GM12878 (cell line): ENCODE results near the gene CEBPG. TPM values are rescaled to one million over a fixed set of nuclear protein-coding genes. Genes with fewer than 3 reads are reported as not detected.

Source experiments
- ATAC-seq: fragments of 200-7000 bp; cut with Tn5 transposase; 3 replicates; pipeline ENCODE4 v1.9.1; 2020; ENCODE audit warnings: mild to moderate bottlenecking, moderate library complexity
- BruUV-seq: library from RNA; stranded (reverse); fragments of 400-500 nt; replicated peaks from 2 replicates; lab custom pipeline; 2021; lab: Mats Ljungman, UMichigan
- CTCF ChIA-PET: fragments of 300-600 bp; sonication (Branson Sonifier 250); formaldehyde crosslinking; extraction: SDS; loops from one replicate; lab custom pipeline; 2021; ENCODE audit warnings: inconsistent platforms; lab: Yijun Ruan, JAX
- POLR2A ChIA-PET: fragments of 350-600 bp; formaldehyde crosslinking; extraction: SDS; loops from one replicate; lab custom pipeline; 2021; ENCODE audit warnings: inconsistent platforms; lab: Charles Lee
- RAD21 ChIA-PET: fragments of 300-600 bp; sonication (Branson Sonifier 250); formaldehyde crosslinking; loops from one replicate; lab custom pipeline; 2023; ENCODE audit warnings: antibody characterized with exemption; ENCODE audit not compliant: unreplicated experiment; lab: Charles Lee
- SMC1A ChIA-PET: fragments of 300-600 bp; sonication (Branson Sonifier 250); formaldehyde crosslinking; loops from one replicate; lab custom pipeline; 2023; ENCODE audit not compliant: unreplicated experiment, uncharacterized antibody; lab: Charles Lee
- DNase-seq: peaks from one replicate; pipeline ENCODE4 v3.0.0-alpha.2; 2011; ENCODE audit warnings: low read depth, low spot score
- FAIRE-seq: peaks from 3 replicates; lab custom pipeline; 2011; peaks lifted over from hg19 to GRCh38; lab: Jason Lieb, UNC
- H2AFZ ChIP-seq: 2 replicates; pipeline ENCODE4 v1.6.0; 2011; ENCODE audit warnings: low read depth, low read length, control low read depth; ENCODE audit not compliant: control insufficient read depth
- H3K27ac ChIP-seq: 2 replicates; pipeline ENCODE4 v1.5.1; 2011; ENCODE audit warnings: control low read depth; ENCODE audit not compliant: control insufficient read depth, insufficient read depth
- H3K27me3 ChIP-seq, 2 experiments: replicated peaks in 1 of 2; 2 replicates each; pipeline versions ENCODE4 v1.6.0 to v1.6.1; 2011; ENCODE audit warnings: low read length in 1 of 2; ENCODE audit not compliant: control insufficient read depth in 2 of 2, insufficient read depth in 2 of 2
- H3K36me3 ChIP-seq, 2 experiments: 2 replicates each; pipeline ENCODE4 v1.5.1; 2011; ENCODE audit warnings: low read length in 1 of 2; ENCODE audit not compliant: control insufficient read depth in 2 of 2, insufficient read depth in 2 of 2
- H3K4me1 ChIP-seq: 2 replicates; pipeline ENCODE4 v1.6.1; 2011; ENCODE audit warnings: mild to moderate bottlenecking, low read length, moderate library complexity, mixed read lengths; ENCODE audit not compliant: control insufficient read depth, insufficient read depth
- H3K4me2 ChIP-seq: 2 replicates; pipeline ENCODE4 v1.6.0; 2011; ENCODE audit warnings: control low read depth; ENCODE audit not compliant: control insufficient read depth, insufficient read depth
- H3K4me3 ChIP-seq: fragments of 200-600 bp; sonication (generic); 2 replicates; pipeline ENCODE4 v1.5.1; 2016
- H3K79me2 ChIP-seq: 2 replicates; pipeline ENCODE4 v1.6.0; 2011; ENCODE audit warnings: low read length; ENCODE audit not compliant: control insufficient read depth, insufficient read depth
- H3K9ac ChIP-seq: 2 replicates; pipeline ENCODE4 v1.8.0; 2011; ENCODE audit warnings: low read length, control low read depth, mixed read lengths; ENCODE audit not compliant: control insufficient read depth, insufficient read depth
- H3K9me3 ChIP-seq: replicated peaks from 3 replicates; pipeline ENCODE4 v1.5.1; 2011; ENCODE audit warnings: mild to moderate bottlenecking, low read length; ENCODE audit not compliant: control insufficient read depth, insufficient read depth
- H4K20me1 ChIP-seq: 2 replicates; pipeline ENCODE4 v1.6.0; 2011; ENCODE audit not compliant: control insufficient read depth, insufficient read depth
- CBX3 ChIP-seq: fragments of 200-600 bp; sonication (generic); IDR thresholded peaks from 2 replicates; pipeline ENCODE4 v1.6.1; 2016; ENCODE audit warnings: low read depth, borderline replicate concordance
- CTCF ChIP-seq, 3 experiments: IDR thresholded peaks in 2 of 3; conservative IDR thresholded peaks in 1 of 3; 2 replicates each; pipeline ENCODE4 v1.5.1; 2011; ENCODE audit warnings: low read depth in 3 of 3, low read length in 3 of 3, mild to moderate bottlenecking in 3 of 3, control low read depth in 2 of 3, moderate library complexity in 2 of 3, inconsistent platforms in 1 of 3, mixed read lengths in 1 of 3; ENCODE audit not compliant: control insufficient read depth in 2 of 3, insufficient read depth in 1 of 3; ENCODE audit errors: extremely low read depth in 1 of 3
- EP300 ChIP-seq, 2 experiments: fragments of 150-350 bp in 1 of 2; IDR thresholded peaks; 2 replicates each; pipeline ENCODE4 v1.6.1; 2011 to 2012; ENCODE audit warnings: low read depth in 2 of 2, low read length in 2 of 2, borderline replicate concordance in 1 of 2, improper control_type of control experiment in 1 of 2, inconsistent platforms in 1 of 2; ENCODE audit not compliant: control insufficient read depth in 1 of 2
- FOS ChIP-seq: IDR thresholded peaks from 3 replicates; pipeline ENCODE4 v1.6.1; 2011; ENCODE audit warnings: borderline replicate concordance; ENCODE audit not compliant: insufficient read length; ENCODE audit errors: extremely low read depth
- GATAD2B ChIP-seq: fragments of 450-650 bp; conservative IDR thresholded peaks from 2 replicates; pipeline ENCODE4 v1.6.1; 2017; ENCODE audit warnings: low read depth, mild to moderate bottlenecking, moderate library complexity
- MEF2B ChIP-seq: fragments of 450-650 bp; IDR thresholded peaks from 2 replicates; pipeline ENCODE4 v1.6.1; 2018; ENCODE audit warnings: mild to moderate bottlenecking, moderate library complexity; ENCODE audit not compliant: partially characterized antibody, poor library complexity, severe bottlenecking
- PKNOX1 ChIP-seq: fragments of 450-650 bp; IDR thresholded peaks from 2 replicates; pipeline ENCODE4 v1.6.1; 2016; ENCODE audit warnings: mild to moderate bottlenecking
- RFX5 ChIP-seq: IDR thresholded peaks from 2 replicates; pipeline ENCODE4 v1.6.1; 2011; ENCODE audit warnings: low read depth, low read length, improper control_type of control experiment
- ZBTB33 ChIP-seq: fragments of 450-650 bp; IDR thresholded peaks from 2 replicates; pipeline ENCODE4 v1.6.1; 2017; ENCODE audit warnings: mild to moderate bottlenecking
- ZNF24 ChIP-seq: fragments of 450-650 bp; IDR thresholded peaks from 2 replicates; pipeline ENCODE4 v1.6.1; 2017; ENCODE audit warnings: antibody characterized with exemption, mild to moderate bottlenecking
- ZNF274 ChIP-seq: IDR thresholded peaks from one replicate; pipeline ENCODE4 v1.8.0; 2011; ENCODE audit not compliant: insufficient read length, insufficient read depth
- WGBS: methylation state at CpG from one replicate; pipeline ENCODE4 v1.1.6; 2016; ENCODE audit warnings: low lambda C conversion rate; ENCODE audit not compliant: insufficient replicate concordance, insufficient coverage; ENCODE audit errors: missing lambda C conversion rate; 5-methylcytosine and 5-hydroxymethylcytosine counted together
- in situ Hi-C: fragments of 300-500 bp; cut with MboI; formaldehyde crosslinking; loops from 9 replicates; pipeline ENCODE4 v1.14.3; 2018; ENCODE audit warnings: mixed read lengths
- intact Hi-C: fragments of 100-400 bp; cut with micrococcal nuclease; formaldehyde crosslinking; loops from one replicate; pipeline ENCODE4 v1.14.2; 2022; ENCODE audit not compliant: unreplicated experiment
- polyA plus RNA-seq, 11 experiments: library from polyadenylated mRNA; depleted of rRNA in 4 of 11; unstranded in 6 of 11; stranded (reverse) in 5 of 11; fragments of >200 nt; fragmentation: Nextera tagmentation in 4 of 11; fragmentation: Illumina TruSeq in 1 of 11; extraction: Ambion mirVana in 4 of 11; extraction: Trizol in 1 of 11; gene quantifications; 1 replicate in 1 of 11; 2 replicates in 10 of 11; pipeline versions ENCODE4 v1.2.1 to v1.2.3, GENCODE V29; 2011 to 2016; ENCODE audit warnings: inconsistent platforms in 2 of 11, missing spikeins in 2 of 11, low read depth in 1 of 11
- total RNA-seq, 4 experiments: library from RNA; depleted of rRNA in 3 of 4; stranded (reverse); fragments of >200 nt in 3 of 4; fragmentation: Illumina TruSeq in 1 of 4; extraction: Trizol in 1 of 4; gene quantifications; 2 replicates each; pipeline versions ENCODE4 v1.2.1 to v1.2.3, GENCODE V29; 2013 to 2021

Gene CEBPG
- total and polyA plus RNA-seq, 10 of the 15 experiments (the other 5 are each of a cell fraction or from before 2014, with no cell fraction given), result 5.2 to 22.4 (median 20.0) TPM

GRCh38 chr19:33374236-33374714, 766 bp downstream of the CEBPG start:
- no peak for ATAC-seq
- H2AFZ ChIP-seq, result peak overlapping the region; percentile 13
- peak in 1 of 3 experiments; percentile 24; a peak in 1 of 6 replicates for TF ChIP-seq CTCF (IDR thresholded peaks at IDR 0.05 in 2 of 3, conservative IDR thresholded peaks at IDR 0.05 in 1 of 3; ENCODE audit: control insufficient read depth in 2 of 3, extremely low read depth in 1 of 3, insufficient read depth in 1 of 3, low read depth in 3 of 3, low read length in 3 of 3)
- TF ChIP-seq CBX3, result no peak
- TF ChIP-seq GATAD2B, result no peak
- no peak for TF ChIP-seq ZNF274
- TF ChIP-seq RFX5, result no peak
- TF ChIP-seq PKNOX1, result 0 out of 2 replicates have a peak, but pooled peaks have one; percentile 7
- no peak for TF ChIP-seq FOS
- no peak for TF ChIP-seq EP300 (IDR thresholded peaks at IDR 0.05; ENCODE audit: borderline replicate concordance in 1 of 2, control insufficient read depth in 1 of 2, low read depth in 2 of 2, low read length in 2 of 2)
- TF ChIP-seq MEF2B, result peak; percentile 30
- no peak for TF ChIP-seq ZBTB33
- TF ChIP-seq ZNF24, result 0 out of 2 replicates have a peak, but pooled peaks have one; percentile 24

More at GRCh38 chr19:33374236-33374714, 766 bp downstream of the CEBPG start:
- BruUV-seq, result no TSS peak
- under 1% methylated on average over 22 of the region's 22 CpGs for WGBS
- intact Hi-C loops (loop anchor here (5.0 kb wide), 1 partner anchor 197 kb away; no protein-coding TSS in a partner anchor), in situ Hi-C loops (no loop called here)
- RAD21 ChIA-PET, result interaction anchor here (2.1 kb wide), 1 partner anchor 197 kb away, joined by 9 read pairs; no protein-coding TSS in a partner anchor
- CTCF ChIA-PET, result interaction anchor here (1.0 to 1.5 kb wide), 5 partner anchors 9 to 247 kb away, joined by 3 to 7 read pairs (median 3); no protein-coding TSS in a partner anchor
- no peaks in the 10 kb centered on the region; the same call in 1 of the 2 replicates for H3K4me1 ChIP-seq
- POLR2A ChIA-PET, result interaction anchor here (0.6 to 0.7 kb wide), 2 partner anchors 9 to 351 kb away, joined by 3 read pairs; no protein-coding TSS in a partner anchor
- H3K9me3 ChIP-seq, result no peaks in the 10 kb centered on the region
- H3K36me3 ChIP-seq, result peaks cover under 1 to 2% of the 10 kb centered on the region in 2 experiments; a peak in 2 of 4 replicates
- H3K4me2 ChIP-seq, result peak overlapping the region; percentile 73
- no peak for FAIRE-seq
- no peaks in the 10 kb centered on the region for H3K27me3 ChIP-seq
- H3K27ac ChIP-seq, result peak overlapping the region; percentile 86
- SMC1A ChIA-PET, result interaction anchor here (1.0 to 1.1 kb wide), 2 partner anchors 56 to 935 kb away, joined by 3 read pairs; no protein-coding TSS in a partner anchor
- peak overlapping the region; percentile 91 for H3K4me3 ChIP-seq
- H4K20me1 ChIP-seq, result peaks cover 9% of the 10 kb centered on the region; the same call in 1 of the 2 replicates
- H3K79me2 ChIP-seq, result peaks cover 46% of the 10 kb centered on the region
- no peak for DNase-seq
- H3K9ac ChIP-seq, result peak overlapping the region; percentile 86
